ENCODE data around the gene SP5. TPM values are rescaled to one million over a fixed set of nuclear protein-coding genes. Genes with fewer than 3 reads are reported as not detected.
"Not testable (repeated sequence)": the region's sequence is repeated elsewhere in the genome, so short reads cannot be mapped to it uniquely, and the experiment has no call there.

The SP5 gene
- not detected for total RNA-seq

GRCh38 chr2:170715062-170715931 lies at the start of gene SP5:
Gene SP5 (plus strand): TSS chr2:170715337. CDS start chr2:170715513, 176 bp downstream.
- peak in 2 of 3 donors; percentile 54 to 74 for DNase-seq (ENCODE audit: low read depth in 2 of 3, low spot score in 2 of 3)

- no peak for DNase-seq (ENCODE audit: low read depth in 2 of 3, low spot score in 2 of 3)
Observed at GRCh38 chr2:170665743-170666142, 49.4 kb upstream of the SP5 start.

GRCh38 chr2:170669909-170670308 lies 45.2 kb upstream of the SP5 start:
- no peak for DNase-seq (ENCODE audit: low read depth in 2 of 3, low spot score in 2 of 3)

- DNase-seq (ENCODE audit: low read depth in 2 of 3, low spot score in 2 of 3): no peak
Observed at GRCh38 chr2:170670651-170671050, 44.5 kb upstream of the SP5 start.

GRCh38 chr2:170671079-170671478 lies 44.1 kb upstream of the SP5 start:
- DNase-seq (ENCODE audit: low read depth in 2 of 3, low spot score in 2 of 3): no peak

GRCh38 chr2:170674282-170674681 lies 40.9 kb upstream of the SP5 start:
- DNase-seq (ENCODE audit: low read depth in 2 of 3, low spot score in 2 of 3): not testable (repeated sequence)

GRCh38 chr2:170675701-170676100 lies 39.4 kb upstream of the SP5 start:
- no peak for DNase-seq (ENCODE audit: low read depth in 2 of 3, low spot score in 2 of 3)

- DNase-seq (ENCODE audit: low read depth in 2 of 3, low spot score in 2 of 3): no peak
Observed at GRCh38 chr2:170679607-170680079, 35.5 kb upstream of the SP5 start.

GRCh38 chr2:170680172-170680941 lies 34.8 kb upstream of the SP5 start:
- DNase-seq (ENCODE audit: low read depth in 2 of 3, low spot score in 2 of 3): no peak

GRCh38 chr2:170681311-170681710 lies 33.8 kb upstream of the SP5 start:
- DNase-seq (ENCODE audit: low read depth in 2 of 3, low spot score in 2 of 3): no peak

- DNase-seq (ENCODE audit: low read depth in 2 of 3, low spot score in 2 of 3): no peak
Observed at GRCh38 chr2:170685591-170685990, 29.5 kb upstream of the SP5 start.

- no peak for DNase-seq (ENCODE audit: low read depth in 2 of 3, low spot score in 2 of 3)
Observed at GRCh38 chr2:170689481-170689880, 25.7 kb upstream of the SP5 start.

GRCh38 chr2:170690640-170691039 lies 24.5 kb upstream of the SP5 start:
- no peak for DNase-seq (ENCODE audit: low read depth in 2 of 3, low spot score in 2 of 3)

- DNase-seq (ENCODE audit: low read depth in 2 of 3, low spot score in 2 of 3): no peak
Observed at GRCh38 chr2:170694316-170694715, 20.8 kb upstream of the SP5 start.

- no peak for DNase-seq (ENCODE audit: low read depth in 2 of 3, low spot score in 2 of 3)
Observed at GRCh38 chr2:170695521-170696410, 19.4 kb upstream of the SP5 start.

GRCh38 chr2:170696948-170697347 lies 18.2 kb upstream of the SP5 start:
- no peak for DNase-seq (ENCODE audit: low read depth in 2 of 3, low spot score in 2 of 3)

- DNase-seq (ENCODE audit: low read depth in 2 of 3, low spot score in 2 of 3): no peak
Observed at GRCh38 chr2:170701011-170701410, 14.1 kb upstream of the SP5 start.

GRCh38 chr2:170703776-170704476 lies 11.2 kb upstream of the SP5 start:
- DNase-seq (ENCODE audit: low read depth in 2 of 3, low spot score in 2 of 3): no peak

GRCh38 chr2:170707821-170708795 lies 7.0 kb upstream of the SP5 start:
- DNase-seq (ENCODE audit: low read depth in 2 of 3, low spot score in 2 of 3): peak in 1 of 3 donors; percentile 25
